ENCODE results near the gene ENTPD2.

The ENTPD2 gene

DNA sequence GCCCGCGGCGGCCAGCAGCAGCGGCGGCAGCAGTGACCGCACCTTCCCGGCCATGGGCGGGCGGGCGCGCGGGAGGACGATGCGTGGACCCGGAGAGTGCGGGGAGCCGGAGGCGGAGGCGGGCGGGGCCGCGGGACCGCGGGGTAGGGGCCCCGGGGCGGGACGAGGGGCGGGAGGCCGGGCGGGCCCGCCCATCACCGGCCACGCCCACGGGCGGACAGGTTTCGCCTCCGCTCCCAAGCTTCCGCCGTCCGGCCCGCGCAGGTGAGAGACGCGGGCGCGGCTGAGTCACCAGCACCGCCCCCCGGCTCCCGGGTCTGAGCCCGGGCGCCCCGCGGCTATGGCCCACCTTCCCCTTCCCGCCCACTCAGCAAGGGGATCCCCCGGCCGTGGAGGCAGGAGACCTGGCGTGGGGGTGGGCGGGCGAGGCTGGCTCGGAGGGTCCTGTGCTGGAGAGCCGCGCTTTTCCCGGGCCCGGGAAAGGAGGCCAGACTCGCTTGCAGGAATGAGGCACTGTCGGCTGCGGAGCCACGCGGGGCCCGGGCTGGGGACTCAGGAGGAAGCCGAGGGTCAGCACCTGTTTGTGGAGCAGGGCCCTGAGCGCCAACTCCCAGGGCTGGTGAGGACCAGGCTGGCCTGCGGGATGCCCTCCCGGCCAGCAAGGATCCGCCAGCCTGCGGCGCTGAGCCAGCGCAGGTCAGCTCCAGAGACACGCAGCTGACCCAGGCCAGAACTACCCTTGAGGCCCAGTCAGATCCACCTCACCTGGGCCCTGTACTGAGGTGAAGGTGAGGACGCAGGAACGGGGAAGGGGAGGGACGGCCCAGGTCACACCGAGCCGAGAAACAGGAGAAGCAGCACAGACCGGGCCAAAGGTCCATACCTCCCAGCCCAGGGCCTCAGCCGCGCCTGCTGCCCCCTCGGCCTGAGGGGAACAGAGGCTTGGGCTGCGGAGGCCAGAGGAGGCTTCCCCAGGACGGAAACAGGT, at the start of gene ENTPD2:
ENTPD2 (minus strand) TSS at position 118 of the 988 bp plus-strand sequence; CDS start at position 54, 64 bp downstream.
- in situ Hi-C loops (cut with HindIII; ENCODE audit: low sequenced_read_pairs), result no loop called here

- in situ Hi-C loops (cut with HindIII; ENCODE audit: low sequenced_read_pairs), result no loop called here
Observed at GRCh38 chr9:137103206-137103999, 49.5 kb upstream of the ENTPD2 start.

GRCh38 chr9:137099231-137099630, 45.4 kb upstream of the ENTPD2 start:
- in situ Hi-C loops (cut with HindIII; ENCODE audit: low sequenced_read_pairs), result no loop called here

DNA sequence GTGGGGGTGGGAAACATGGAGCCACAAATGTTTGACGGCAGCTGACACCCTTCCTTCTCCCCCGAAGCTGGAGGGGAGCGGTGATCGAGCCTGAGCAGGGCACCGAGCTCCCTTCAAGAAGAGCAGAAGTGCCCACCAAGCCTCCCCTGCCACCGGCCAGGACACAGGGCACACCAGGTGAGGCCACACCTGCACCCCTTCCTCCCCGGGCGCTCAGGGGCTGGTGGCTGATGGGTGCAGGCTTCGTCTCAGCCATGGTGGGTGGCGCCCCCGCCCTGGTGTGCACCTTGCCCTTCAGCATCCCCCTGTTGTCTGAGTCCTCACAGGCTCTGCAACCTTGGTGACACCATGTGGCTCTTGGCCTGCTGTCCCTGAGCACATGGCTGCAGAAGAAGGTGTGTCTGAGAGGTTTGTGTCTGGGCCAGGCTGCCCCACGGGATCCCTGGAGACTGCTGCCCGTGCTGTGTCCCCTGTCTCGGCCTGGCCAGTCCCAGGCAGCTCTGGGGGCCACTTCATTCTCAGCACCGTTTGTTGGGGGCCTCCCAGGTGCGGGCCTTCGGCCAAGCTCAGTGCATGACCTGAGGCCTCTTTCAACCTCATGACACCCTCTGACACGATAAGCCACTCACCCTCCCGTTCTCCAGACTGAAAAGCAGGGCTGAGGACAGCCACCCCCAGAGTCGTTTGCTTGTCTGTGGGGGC, 44.1 kb upstream of the ENTPD2 start:
- in situ Hi-C loops (cut with HindIII; ENCODE audit: low sequenced_read_pairs), result no loop called here

DNA sequence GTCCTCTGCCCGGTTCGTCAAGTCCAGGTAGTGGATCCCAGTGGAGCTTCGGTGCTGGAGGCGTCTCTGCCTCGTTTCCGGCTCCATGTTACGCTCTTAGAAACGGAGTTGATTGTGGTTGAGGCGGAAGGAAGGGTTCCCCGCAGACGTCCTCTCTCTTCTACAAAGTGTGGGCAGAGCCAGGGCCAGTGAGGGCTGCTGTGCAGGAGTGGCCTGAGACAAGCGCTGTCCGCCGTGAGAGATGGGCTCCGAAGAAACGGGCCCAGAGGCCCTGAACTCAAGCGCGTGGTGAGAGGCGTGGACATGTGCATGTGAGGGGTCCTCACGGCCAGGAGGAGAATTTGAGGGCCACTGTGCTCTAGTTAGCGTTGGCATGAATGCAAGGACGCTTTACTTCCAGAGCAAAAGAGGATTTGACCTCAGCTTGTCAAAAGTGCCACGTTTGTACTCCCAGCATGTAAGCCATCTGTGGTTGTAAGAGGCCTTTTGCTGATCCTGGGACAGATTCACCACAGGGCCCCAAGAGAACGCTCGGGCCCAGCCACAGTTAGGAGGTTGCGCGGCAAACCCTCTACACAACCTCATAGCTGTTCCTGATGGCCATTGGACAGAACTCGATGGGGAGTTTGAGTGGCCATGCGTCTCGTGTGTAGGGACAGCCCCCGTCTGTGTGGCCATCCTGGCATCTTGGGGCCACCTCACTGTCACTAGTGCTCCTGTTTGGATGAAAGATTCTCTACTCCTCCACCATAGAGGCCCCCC, 43.1 kb upstream of the ENTPD2 start:
- in situ Hi-C loops (cut with HindIII; ENCODE audit: low sequenced_read_pairs), result no loop called here

DNA sequence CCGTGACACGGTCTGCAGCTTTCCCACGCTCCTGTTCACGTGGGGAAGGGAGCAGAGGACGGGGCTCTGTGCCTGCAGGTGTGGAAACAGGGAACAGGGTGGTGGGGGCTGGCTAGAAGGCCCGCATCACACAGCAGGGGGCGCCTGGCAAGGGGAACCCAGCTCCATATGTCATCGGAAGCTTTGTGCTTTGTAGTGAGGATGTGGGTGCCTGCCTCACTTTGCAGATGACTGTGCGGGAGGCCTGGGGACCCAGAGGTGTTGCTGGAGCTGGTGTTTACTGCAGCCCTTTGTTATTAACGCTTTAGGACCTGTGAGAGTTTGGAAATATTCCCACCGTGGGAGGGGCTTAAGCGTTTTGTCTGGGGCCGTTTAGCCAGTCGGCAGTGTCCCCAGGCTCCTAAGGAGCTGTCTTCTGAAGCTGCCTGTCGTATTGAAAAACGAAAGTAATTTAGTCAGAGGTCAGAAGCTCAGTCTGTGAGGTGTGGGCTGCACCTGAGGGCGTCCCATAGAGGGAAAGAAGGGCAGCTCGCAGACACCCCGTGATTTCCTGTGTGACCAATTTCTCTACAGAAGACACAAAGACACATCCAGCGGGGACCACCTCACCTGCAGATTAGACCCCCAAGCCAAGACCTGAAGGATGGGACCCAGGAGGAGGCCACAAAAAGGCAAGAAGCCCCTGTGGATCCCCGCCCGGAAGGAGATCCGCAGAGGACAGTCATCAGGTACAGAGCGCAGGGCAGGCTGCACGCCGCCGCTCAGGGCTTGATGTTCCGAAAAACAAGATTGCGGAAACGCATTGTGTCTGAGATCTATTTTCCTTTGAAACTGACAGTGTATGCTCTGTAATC, 42.0 kb upstream of the ENTPD2 start:
- in situ Hi-C loops (cut with HindIII; ENCODE audit: low sequenced_read_pairs), result no loop called here

GRCh38 chr9:137089232-137089947, 35.5 kb upstream of the ENTPD2 start:
- in situ Hi-C loops (cut with HindIII; ENCODE audit: low sequenced_read_pairs), result no loop called here

DNA sequence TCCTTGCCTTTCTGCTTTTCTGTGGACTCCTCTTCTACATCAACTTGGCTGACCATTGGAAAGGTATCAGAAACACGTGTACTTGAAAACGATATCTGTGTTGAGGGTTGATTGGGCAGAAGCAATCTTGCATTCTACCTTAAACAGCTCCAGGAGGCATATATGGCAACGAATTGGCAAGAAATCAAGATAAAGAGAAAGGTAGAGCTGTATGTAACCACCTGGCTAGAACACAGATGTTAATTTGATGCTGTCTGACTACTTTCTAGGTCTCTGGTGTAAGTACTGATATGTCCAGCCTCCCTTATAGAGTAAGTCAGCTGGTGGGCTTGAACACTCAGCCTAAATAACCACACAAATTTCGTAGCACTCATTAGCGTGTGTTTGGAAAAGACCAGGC, 34.3 kb upstream of the ENTPD2 start:
- in situ Hi-C loops (cut with HindIII; ENCODE audit: low sequenced_read_pairs), result no loop called here

- in situ Hi-C loops (cut with HindIII; ENCODE audit: low sequenced_read_pairs), result no loop called here
Observed at GRCh38 chr9:137087409-137087925, 33.6 kb upstream of the ENTPD2 start.

DNA sequence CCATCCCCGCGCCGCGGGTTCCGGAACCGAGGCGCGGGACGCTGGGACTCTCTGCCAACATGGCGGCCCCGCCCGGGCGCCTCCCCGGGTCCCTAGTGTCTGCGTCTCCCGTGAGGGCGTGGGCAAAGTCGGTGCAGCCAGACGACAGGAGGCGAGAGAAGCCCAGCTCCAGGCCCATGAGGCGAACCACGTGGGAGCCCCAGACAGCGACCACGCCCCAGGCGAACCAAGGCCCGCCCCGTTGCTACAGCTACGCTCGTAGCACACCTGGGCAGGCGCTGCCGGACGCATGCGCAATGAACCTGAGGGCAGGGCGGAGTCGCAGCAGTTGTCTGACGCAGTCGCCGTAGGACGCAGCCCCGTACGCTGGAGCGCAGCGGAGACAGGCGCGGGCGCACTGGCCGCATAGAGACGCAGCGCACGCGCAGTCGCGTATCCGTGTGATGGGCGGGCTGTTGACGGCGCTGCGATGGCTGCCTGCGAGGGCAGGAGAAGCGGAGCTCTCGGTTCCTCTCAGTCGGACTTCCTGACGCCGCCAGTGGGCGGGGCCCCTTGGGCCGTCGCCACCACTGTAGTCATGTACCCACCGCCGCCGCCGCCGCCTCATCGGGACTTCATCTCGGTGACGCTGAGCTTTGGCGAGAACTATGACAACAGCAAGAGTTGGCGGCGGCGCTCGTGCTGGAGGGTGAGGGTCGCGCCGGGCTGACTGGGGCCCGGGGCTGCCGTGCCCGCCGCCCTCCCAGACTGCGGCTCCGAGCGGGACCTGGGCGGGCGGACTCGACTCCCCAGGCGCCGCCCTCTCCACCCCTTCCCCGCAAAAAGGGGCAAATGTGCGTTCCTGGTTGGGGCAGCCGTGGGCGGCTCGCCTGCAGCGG, 32.9 kb upstream of the ENTPD2 start, which contains the start of gene MAN1B1:
MAN1B1 (plus strand) TSS at position 455 of the 878 bp plus-strand sequence; CDS start at position 470, 15 bp downstream.
- in situ Hi-C loops (cut with HindIII; ENCODE audit: low sequenced_read_pairs), result no loop called here

GRCh38 chr9:137085920-137086530, 32.2 kb upstream of the ENTPD2 start:
- in situ Hi-C loops (cut with HindIII; ENCODE audit: low sequenced_read_pairs), result no loop called here

GRCh38 chr9:137084526-137084925, 30.7 kb upstream of the ENTPD2 start:
- in situ Hi-C loops (cut with HindIII; ENCODE audit: low sequenced_read_pairs), result no loop called here

GRCh38 chr9:137083394-137084004, 29.6 kb upstream of the ENTPD2 start:
- in situ Hi-C loops (cut with HindIII; ENCODE audit: low sequenced_read_pairs), result no loop called here

DNA sequence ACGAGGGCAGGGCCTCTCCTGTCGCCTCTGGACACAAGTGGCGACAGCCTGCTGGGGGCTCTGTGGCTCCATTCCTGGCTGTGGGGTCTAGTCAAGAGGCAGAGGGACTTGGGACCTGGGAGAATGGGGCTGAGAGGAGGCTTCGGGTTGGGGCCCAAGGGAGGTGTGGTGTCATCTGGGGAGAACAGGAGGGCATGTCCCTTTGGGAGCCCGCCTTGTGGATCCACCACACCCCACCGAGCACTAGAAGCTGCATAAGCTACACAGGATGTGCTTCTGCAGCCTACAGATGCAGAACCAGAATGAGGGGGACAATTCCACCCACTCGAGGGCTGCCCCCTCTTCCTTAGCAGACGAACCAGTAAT, 29.0 kb upstream of the ENTPD2 start:
- in situ Hi-C loops (cut with HindIII; ENCODE audit: low sequenced_read_pairs), result no loop called here

DNA sequence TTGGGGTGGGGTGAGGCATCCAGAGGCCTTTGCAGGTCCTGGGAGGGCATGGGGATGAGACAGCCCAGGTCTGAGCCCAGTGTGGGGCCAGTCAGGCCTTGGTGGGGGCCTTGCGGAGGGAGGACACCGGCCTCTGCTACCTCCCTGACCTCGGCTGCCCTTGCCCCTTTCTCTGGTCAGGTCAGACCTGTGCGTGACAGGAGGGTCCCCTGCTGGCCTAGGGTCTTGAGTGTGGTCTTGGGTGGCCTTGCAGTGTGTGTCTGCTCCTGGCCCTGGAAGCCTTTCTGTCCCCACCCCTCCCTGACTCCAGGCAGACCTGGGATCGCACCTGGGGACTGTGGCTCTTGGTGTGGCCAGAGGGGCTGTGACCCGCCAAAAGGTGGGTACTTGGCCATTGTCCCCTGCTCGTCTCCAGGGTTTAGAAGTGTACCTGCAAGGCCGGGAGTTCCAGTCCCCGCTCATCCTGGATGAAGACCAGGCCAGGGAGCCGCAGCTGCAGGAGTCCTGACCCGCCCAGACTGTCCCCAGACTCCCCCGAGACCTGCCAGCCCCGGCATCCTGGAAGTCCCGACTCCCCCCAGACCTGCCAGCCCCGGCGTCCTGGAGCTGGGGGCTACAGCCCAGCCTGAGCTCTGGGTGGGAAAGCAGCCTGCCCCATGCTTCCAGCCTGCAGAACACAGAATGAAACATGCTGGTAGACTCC, 28.5 kb upstream of the ENTPD2 start:
- in situ Hi-C loops (cut with HindIII; ENCODE audit: low sequenced_read_pairs), result no loop called here
